SJSA1 (cell line): Measurements from ENCODE around the gene CSNK2A1. TPM values are rescaled to one million over a fixed set of nuclear protein-coding genes. Genes with fewer than 3 reads are reported as not detected.
A peak's percentile ranks its signal among the peaks of the same experiment; 100 is the strongest.
"Not testable (repeated sequence)": the region's sequence is repeated elsewhere in the genome, so short reads cannot be mapped to it uniquely, and the experiment has no call there.

ENCODE experiments used
- DNase-seq, 2 experiments: peaks; one replicate each; pipeline ENCODE4 v3.0.0-alpha.2; 2015 to 2020; ENCODE audit warnings: low spot score in 2 of 2, low read depth in 1 of 2
- H3K27ac ChIP-seq: fragments of 250-450 bp; sonication (Bioruptor Pico); 2 replicates; pipeline ENCODE4 v1.5.1; 2020; ENCODE audit warnings: mild to moderate bottlenecking, moderate library complexity
- H3K27me3 ChIP-seq: fragments of 250-450 bp; sonication (Bioruptor Pico); replicated peaks from 2 replicates; pipeline ENCODE4 v1.5.1; 2020; ENCODE audit warnings: mild to moderate bottlenecking, moderate library complexity
- H3K36me3 ChIP-seq: fragments of 250-450 bp; sonication (Bioruptor Pico); 2 replicates; pipeline ENCODE4 v1.5.1; 2020; ENCODE audit warnings: mild to moderate bottlenecking
- H3K4me1 ChIP-seq: fragments of 250-450 bp; sonication (Bioruptor Pico); replicated peaks from 2 replicates; pipeline ENCODE4 v1.6.1; 2021; ENCODE audit warnings: mild to moderate bottlenecking
- H3K4me3 ChIP-seq: fragments of 250-450 bp; sonication (Bioruptor Pico); 2 replicates; pipeline ENCODE4 v1.5.1; 2020; ENCODE audit warnings: mild to moderate bottlenecking
- H3K9me3 ChIP-seq: fragments of 250-450 bp; sonication (Bioruptor Pico); replicated peaks from 2 replicates; pipeline ENCODE4 v1.5.1; 2020; ENCODE audit warnings: mild to moderate bottlenecking
- total RNA-seq: library from RNA; depleted of rRNA; stranded (reverse); fragments of >200 nt; shearing (Covaris generic); gene quantifications from 2 replicates; pipeline ENCODE4 v1.2.3, GENCODE V29; 2014

The CSNK2A1 gene
- total RNA-seq, 1 experiment from 2014 or later = 158 TPM

DNA sequence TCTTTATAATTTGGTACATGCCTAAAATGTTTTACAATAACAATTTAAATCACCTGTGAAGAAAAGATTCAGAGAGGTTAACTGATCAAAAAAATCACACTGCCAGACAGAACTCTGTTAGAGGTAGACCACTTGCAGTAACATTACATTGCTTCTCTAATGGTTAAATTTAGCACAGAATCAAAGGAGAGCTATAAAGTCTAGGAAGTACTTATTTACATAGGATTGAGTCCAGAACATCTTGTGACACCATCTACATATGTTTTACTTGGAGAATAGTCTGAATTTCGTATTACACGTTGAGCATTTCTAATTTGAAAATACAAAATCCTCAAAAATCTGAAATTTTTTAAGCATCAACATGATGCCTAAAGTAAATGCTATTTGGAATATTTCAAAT, 64.1 kb downstream of the CSNK2A1 start:
- no peaks in the 10 kb centered on the region for H3K9me3 ChIP-seq
- peaks cover 53% of the 10 kb centered on the region for H3K36me3 ChIP-seq
- no peaks in the 10 kb centered on the region for H3K4me1 ChIP-seq
- H3K27me3 ChIP-seq = no peaks in the 10 kb centered on the region
- DNase-seq = no peak
- H3K27ac ChIP-seq = no peak overlapping the region
- no peak overlapping the region for H3K4me3 ChIP-seq

DNA sequence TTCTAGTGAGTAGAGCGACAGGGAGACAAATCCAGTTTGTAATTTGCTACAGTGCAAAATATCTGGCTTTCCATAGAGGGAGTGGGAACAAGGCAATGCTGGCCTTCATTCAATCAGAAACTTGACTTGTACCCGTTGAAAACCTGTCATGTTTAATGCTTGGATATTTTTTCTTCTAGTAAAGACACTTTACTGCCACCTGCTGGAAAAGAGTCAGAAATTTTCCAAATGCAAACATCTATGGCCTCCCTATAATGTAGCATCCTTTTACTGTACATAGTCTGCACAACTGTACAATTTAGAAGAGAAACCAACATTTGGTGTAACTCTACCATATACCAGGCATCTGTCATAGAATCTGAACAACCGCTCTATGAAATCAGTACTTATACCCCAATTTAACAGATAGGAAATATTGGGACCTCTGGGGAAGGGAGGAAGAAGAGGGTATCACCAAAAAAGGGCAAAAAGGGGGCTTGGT, 64.6 kb downstream of the CSNK2A1 start:
- H3K9me3 ChIP-seq = no peaks in the 10 kb centered on the region
- DNase-seq = peak in 1 of 2 experiments; percentile 47
- H3K4me1 ChIP-seq = no peaks in the 10 kb centered on the region
- no peak overlapping the region for H3K27ac ChIP-seq
- H3K4me3 ChIP-seq = no peak overlapping the region
- H3K36me3 ChIP-seq = peaks cover 48% of the 10 kb centered on the region
- H3K27me3 ChIP-seq = no peaks in the 10 kb centered on the region

DNA sequence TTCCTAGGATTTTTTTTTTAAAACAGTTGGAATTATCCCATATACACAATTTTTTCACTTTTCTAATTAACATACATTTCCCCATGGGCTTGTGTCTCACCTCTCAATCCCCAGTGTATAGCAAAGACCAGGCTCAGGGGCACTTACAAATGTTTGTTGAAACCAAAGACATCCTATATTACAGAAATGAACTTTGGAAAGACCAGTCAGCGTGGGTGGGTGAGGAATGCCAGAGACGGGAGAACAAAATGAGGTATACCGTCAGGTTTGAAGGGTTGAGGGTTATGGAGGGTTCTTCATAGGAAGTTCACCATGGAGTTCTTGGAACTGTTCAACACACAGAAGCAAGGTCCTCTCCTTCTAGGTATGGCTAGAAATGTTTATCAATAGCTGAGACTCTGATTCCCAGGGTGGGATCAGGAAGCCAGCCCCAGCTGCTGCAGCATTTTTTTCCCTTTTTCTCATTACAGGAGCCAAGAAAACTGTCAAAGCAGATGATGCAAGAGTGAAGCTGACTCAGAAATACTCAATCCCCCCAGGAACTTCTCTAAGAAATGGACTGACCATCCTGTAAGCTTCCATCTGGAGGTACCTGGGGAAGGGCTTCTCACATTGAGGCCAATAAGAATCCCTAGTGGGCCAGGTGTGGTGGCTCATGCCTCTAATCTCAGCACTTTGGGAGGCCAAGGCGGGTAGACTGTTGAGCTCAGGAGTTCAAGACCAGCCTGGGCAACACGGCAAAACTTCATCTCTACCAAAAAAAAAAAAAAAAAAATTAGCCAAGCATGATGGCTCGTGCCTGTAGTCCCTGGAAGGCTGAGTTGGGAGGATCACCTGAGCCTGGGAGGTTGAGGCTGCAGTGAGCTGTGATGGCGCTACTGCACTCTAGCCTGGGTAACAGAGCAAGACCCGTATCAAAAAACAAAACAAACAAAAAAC, 65.3 kb downstream of the CSNK2A1 start:
- no peaks in the 10 kb centered on the region for H3K27me3 ChIP-seq
- H3K4me3 ChIP-seq = no peak overlapping the region
- no peaks in the 10 kb centered on the region for H3K9me3 ChIP-seq
- no peak for DNase-seq
- no peaks in the 10 kb centered on the region for H3K4me1 ChIP-seq
- peaks cover 41% of the 10 kb centered on the region for H3K36me3 ChIP-seq
- H3K27ac ChIP-seq = no peak overlapping the region

DNA sequence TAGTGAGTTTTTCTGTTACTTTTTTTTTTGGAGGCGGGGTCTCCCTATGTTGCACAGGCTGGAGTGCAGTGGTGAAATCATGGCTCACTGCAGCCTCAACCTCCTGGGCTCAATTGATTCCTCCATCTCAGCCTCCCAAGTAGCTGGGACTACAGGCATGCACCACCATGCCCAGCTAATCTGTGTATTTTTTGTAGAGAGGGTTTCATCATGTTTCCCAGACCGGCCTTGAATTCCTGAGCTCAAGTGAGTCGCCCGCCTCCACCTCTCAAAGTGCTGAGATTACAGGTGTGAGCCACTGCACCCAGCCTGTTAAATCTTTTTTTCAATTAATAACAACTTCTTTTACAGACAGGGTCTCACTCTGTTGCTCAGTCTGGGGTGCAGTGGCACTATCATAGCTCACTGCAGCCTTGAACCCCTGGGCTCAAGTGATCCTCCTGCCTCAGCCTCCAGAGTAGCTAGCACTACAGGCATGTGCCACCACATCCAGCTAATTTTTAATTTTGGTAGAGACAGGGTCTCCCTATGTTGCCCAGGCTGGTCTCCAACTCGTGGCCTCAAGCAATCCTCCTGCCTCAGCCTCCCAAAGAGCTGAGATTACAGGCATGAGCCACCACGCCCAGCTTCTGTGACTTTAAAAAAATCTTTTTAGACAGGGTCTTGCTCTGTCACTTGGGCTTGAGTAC, 66.9 kb downstream of the CSNK2A1 start:
- not testable (repeated sequence) for DNase-seq, H3K27me3 ChIP-seq, H3K4me3 ChIP-seq, H3K27ac ChIP-seq, H3K4me1 ChIP-seq, H3K9me3 ChIP-seq
- H3K36me3 ChIP-seq = peaks cover 25% of the 10 kb centered on the region

DNA sequence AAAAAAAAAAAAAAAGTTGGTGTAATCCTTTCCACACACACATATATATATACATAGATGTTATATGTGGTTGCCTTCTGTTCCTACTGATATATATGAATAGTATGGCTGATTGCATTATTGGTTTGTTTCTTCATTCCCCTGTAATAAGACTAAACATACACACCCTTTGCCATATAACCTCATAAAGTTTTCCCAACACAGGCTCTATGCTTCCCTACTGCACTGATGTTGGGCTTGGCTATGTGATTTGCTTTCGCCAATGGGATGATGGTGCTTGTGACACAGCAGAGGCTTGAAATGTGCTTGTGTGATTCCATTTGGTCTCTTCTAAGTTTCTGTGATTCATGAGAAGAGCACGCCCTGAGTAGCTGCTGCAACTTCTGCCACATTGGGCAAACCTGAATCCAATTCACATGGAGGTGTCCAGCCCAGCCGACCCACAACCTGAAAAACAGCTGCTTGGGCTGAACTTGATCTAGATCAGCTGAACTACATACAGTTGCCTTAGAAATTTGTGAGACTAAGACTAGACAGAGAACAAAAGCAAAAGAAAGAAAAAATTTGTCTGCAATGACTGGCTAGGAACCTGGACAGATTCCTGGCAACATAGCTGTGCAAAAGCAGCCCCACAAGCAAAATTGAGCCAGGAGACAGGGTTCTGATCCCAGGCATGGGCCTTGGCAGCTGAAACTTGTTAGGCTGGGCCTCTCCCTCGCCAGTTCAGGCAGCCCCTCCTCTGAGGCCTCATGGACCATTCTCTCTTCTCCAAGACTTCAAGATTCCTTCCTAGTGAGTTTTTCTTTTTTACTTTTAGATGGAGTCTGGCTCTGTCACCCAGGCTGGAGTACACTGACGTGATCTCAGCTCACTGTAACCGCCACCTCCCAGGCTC, 67.9 kb downstream of the CSNK2A1 start:
- Histone ChIP-seq H3K27ac (no peak overlapping the region), H3K4me1 (no peaks in the 10 kb centered on the region), H3K4me3 (no peak overlapping the region), H3K27me3 (no peaks in the 10 kb centered on the region; the same call in 1 of the 2 replicates), H3K36me3 (peaks cover 22% of the 10 kb centered on the region), H3K9me3 (no peaks in the 10 kb centered on the region; the same call in 1 of the 2 replicates)
- DNase-seq = no peak

DNA sequence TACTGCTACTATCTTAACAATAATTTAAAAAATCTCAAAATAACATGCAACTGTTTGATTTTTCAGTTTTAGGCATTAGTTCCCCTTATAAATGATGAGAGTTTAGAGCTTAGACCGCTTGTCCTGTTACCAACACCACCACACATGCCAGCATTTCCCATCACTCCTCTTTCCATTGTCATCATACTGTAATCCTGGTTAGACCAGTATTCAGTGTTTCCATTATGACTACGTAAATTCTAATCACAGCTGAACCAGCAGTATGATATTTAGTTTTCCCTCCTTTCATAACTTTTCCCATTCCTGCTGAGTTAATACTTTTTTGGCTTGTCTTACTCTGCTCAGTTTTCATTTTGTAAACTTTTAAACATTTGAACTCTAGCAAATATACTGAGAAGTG, 69.0 kb downstream of the CSNK2A1 start:
- no peaks in the 10 kb centered on the region; the same call in 1 of the 2 replicates for H3K27me3 ChIP-seq
- H3K36me3 ChIP-seq = peaks cover 22% of the 10 kb centered on the region
- DNase-seq = no peak
- H3K4me3 ChIP-seq = no peak overlapping the region
- no peaks in the 10 kb centered on the region for H3K4me1 ChIP-seq
- H3K9me3 ChIP-seq = peaks cover 4% of the 10 kb centered on the region; the same call in 1 of the 2 replicates
- H3K27ac ChIP-seq = no peak overlapping the region

DNA sequence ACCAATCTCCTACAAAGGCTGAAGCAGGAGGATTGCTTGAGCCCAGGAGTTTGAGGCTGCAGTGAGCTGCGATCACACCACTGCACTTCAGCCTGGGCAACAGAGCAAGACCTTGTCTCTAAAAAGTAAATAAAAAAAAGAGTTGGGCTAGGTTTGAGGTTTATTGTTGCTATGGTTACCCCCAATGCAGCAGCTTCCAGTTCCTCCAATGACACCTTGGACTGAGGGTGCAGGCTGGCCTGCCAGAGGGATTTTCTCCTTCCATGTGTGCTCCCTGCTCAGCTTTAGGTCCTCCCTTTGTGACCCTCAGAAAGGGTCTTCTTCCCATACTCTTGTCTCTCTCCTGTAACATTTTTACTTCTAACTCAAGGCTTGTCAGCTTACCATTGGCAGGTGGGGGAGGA, 70.7 kb downstream of the CSNK2A1 start:
- Histone ChIP-seq H3K9me3 (peaks cover 4% of the 10 kb centered on the region; the same call in 1 of the 2 replicates), H3K36me3 (peaks cover 6% of the 10 kb centered on the region; the same call in 1 of the 2 replicates), H3K4me1 (no peaks in the 10 kb centered on the region), H3K27ac (no peak overlapping the region), H3K4me3 (no peak overlapping the region), H3K27me3 (no peaks in the 10 kb centered on the region; the same call in 1 of the 2 replicates)
- no peak for DNase-seq

DNA sequence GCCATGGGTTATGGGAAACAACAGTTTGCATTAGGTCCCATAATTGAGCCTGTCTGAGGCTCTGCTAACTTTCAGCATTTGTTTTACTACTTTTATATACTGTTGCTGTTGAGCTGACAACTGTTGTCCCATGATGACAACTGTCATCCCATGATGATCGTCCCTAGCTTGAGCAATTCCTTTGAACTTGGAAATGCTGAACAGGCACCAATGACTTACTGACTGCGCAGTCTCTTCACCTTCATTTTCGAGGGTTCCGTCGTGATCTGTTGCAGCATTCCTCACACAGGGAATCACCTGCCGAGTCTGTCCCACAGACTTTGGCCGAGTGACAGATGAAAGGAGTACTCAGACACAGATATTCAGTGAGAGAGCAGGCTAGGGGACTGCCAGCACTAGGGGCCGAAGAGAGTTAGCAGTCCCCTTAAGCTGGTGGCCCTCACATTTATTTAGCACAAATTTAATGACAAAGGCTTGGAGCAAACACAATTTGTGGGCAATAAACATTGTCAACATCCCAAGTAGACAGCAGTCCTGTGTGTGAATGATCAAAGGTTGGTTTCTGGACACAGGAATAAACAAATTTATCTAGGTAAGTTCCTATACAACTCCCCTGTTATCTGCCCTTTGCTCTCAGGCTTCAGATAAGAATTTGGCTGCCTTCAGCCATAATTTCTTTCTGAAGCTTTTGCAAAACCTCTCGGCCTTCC, 71.3 kb downstream of the CSNK2A1 start:
- Histone ChIP-seq H3K27ac (no peak overlapping the region), H3K4me3 (no peak overlapping the region), H3K4me1 (no peaks in the 10 kb centered on the region), H3K36me3 (no peaks in the 10 kb centered on the region), H3K9me3 (peaks cover 4% of the 10 kb centered on the region; the same call in 1 of the 2 replicates), H3K27me3 (no peaks in the 10 kb centered on the region; the same call in 1 of the 2 replicates)
- no peak for DNase-seq

DNA sequence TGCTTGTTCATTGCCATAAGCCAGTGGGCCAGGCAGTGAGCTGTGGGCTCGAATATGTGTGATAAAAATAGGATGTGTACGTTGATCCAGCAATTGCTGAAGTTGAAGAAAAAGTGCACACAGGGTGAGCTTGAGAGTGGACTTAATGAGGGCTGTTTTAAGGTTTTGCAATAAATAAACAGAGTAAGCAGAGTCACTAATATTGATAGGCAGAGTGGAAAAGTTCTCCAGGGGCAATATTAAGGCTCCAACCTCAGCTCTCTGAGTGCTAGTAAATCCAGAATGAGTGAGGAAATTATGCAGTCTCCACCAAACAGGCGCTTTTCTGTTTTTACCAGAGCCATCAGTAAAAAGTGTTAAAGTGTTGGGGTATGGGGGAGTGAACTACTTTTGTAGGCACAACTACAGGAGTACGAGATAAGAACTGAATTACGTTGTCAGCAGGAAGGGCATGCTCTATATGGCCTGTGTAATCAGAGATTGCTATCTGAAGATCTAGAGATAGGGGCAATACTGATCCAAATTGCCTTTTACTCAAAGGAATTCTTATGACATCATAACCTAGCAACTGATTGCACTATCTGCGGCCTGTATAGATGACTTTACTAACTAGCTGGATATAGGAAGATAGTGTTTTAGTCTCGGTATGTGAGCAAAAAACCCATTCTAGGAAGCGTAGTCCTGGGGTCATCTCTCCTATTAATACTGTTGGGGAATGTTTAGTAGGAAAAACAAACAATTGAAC, 73.7 kb downstream of the CSNK2A1 start:
- Histone ChIP-seq H3K27ac (no peak overlapping the region), H3K36me3 (no peaks in the 10 kb centered on the region), H3K27me3 (peaks cover under 1% of the 10 kb centered on the region), H3K9me3 (peaks cover 4% of the 10 kb centered on the region; the same call in 1 of the 2 replicates), H3K4me1 (no peaks in the 10 kb centered on the region), H3K4me3 (no peak overlapping the region)
- no peak for DNase-seq

DNA sequence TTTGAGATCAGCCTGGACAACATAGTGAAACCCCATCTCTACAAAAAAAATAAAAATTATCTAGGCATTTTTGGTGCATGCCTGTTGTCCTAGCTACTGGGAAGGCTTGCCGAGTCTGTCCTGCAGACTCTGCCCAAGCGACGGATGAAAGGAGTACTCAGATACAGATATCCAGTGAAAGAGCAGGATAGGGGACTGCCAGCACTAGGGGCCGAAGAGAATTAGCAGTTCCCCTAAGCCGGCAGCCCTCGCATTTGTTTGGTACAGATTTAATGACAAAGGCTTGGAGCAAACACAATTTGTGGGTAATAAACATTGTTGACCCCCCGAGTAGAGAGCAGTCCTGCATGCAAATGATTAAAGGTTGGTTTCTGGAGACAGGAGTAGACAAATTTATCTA, 75.8 kb downstream of the CSNK2A1 start:
- peaks cover 4% of the 10 kb centered on the region; the same call in 1 of the 2 replicates for H3K9me3 ChIP-seq
- DNase-seq = no peak
- peaks cover 3% of the 10 kb centered on the region for H3K27me3 ChIP-seq
- H3K36me3 ChIP-seq = no peaks in the 10 kb centered on the region
- no peak overlapping the region for H3K27ac ChIP-seq
- peaks cover 3% of the 10 kb centered on the region for H3K4me1 ChIP-seq
- no peak overlapping the region for H3K4me3 ChIP-seq

DNA sequence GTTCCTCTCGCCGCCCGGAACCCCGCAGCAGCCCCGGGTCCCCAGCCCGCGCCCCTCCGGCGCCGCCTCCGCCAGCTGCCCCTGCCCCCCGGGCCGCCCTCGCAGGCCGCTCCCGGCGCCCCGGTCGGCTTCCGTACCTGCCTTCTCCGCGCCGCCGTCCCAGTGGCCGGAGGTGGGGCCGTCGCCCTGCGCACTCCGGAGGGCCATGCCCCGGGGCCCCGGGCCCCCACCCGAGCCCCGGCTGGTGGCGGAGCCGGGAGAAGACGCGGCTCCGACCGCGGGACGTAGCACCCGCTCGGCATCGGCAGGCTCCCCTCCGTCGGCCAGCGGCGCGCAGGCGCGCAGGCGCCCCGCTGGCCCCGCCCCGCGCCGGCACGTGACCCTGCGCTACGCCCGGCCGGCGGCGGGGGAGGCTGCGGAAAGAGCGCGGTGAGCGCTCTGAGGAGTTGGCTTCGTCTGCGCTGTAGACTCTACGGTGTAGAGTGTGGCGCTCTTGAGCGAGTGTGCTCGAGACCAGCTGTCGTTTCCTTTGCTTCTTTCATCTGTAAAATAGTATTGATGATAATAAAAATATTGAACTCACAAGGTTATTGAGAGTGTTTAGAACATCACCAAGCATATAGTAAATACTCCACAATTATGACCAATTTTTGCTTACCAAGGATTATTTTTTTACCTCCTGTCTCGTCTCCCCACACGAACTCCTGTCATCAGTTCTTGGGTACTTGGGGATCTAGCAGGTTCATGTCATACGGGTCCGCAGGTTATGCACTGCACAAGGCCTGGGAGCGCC, 81.2 kb downstream of the CSNK2A1 start, which contains the start of gene TBC1D20:
TSS of gene TBC1D20 (minus strand) at position 335 of the 793 bp plus-strand sequence. CDS start at position 207, 128 bp downstream.
- peak within 1 kb of the TSS; percentile 97 for H3K4me3 ChIP-seq
- H3K36me3 ChIP-seq = peaks cover 6% of the 10 kb centered on the region
- H3K27ac ChIP-seq = peak within 1 kb of the TSS; percentile 50
- peak; percentile 70 to 81 for DNase-seq
- H3K9me3 ChIP-seq = no peaks in the 10 kb centered on the region
- H3K4me1 ChIP-seq = peaks cover 12% of the 10 kb centered on the region
- peaks cover 3% of the 10 kb centered on the region; the same call in 1 of the 2 replicates for H3K27me3 ChIP-seq
